Epithelial cell of proximal tubule (primary cell): ENCODE results near the gene ZNF407. TPM values are rescaled to one million over a fixed set of nuclear protein-coding genes. Genes with fewer than 3 reads are reported as not detected.

Experiments
- DNase-seq: peaks from one replicate; pipeline ENCODE4 v3.0.0-alpha.2; 2011; ENCODE audit warnings: low read depth
- H3K4me3 ChIP-seq: 2 replicates; pipeline ENCODE4 v1.5.1; 2011; ENCODE audit warnings: low read depth, mild to moderate bottlenecking, low read length
- total RNA-seq: library from RNA; depleted of rRNA; stranded (reverse); fragments of >200 nt; gene quantifications from 2 replicates; pipeline ENCODE4 v1.2.3, GENCODE V29; 2015
- TF ChIP-seq, protein P1 (sequence below): conservative IDR thresholded peaks from 2 replicates; pipeline ENCODE4 v1.5.1; 2012; ENCODE audit warnings: low read depth, mild to moderate bottlenecking, low read length

Gene ZNF407
- total RNA-seq, 1 donor from 2014 or later = 3.0 TPM

DNA sequence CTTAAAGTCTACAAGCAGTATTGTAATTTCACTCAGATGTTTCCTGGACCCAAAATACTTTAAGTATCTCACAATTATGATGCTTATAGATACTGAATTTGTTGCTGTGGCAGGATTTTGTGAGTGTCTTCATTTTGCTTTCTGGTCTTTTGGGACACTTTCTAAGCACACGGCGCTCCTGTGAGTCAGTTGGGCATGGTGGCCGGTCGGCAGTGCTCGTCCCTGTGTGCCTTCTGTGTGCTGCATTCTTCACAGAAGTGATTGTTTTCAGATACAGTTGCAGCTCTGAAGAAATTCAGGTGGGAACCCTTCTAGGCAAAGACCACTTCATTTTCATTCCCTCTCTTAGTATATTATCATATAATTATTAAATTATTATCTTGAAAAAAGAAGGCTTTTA, 273.3 kb downstream of the ZNF407 start:
- TF ChIP-seq, protein P1, sequence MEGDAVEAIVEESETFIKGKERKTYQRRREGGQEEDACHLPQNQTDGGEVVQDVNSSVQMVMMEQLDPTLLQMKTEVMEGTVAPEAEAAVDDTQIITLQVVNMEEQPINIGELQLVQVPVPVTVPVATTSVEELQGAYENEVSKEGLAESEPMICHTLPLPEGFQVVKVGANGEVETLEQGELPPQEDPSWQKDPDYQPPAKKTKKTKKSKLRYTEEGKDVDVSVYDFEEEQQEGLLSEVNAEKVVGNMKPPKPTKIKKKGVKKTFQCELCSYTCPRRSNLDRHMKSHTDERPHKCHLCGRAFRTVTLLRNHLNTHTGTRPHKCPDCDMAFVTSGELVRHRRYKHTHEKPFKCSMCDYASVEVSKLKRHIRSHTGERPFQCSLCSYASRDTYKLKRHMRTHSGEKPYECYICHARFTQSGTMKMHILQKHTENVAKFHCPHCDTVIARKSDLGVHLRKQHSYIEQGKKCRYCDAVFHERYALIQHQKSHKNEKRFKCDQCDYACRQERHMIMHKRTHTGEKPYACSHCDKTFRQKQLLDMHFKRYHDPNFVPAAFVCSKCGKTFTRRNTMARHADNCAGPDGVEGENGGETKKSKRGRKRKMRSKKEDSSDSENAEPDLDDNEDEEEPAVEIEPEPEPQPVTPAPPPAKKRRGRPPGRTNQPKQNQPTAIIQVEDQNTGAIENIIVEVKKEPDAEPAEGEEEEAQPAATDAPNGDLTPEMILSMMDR = no peak
- DNase-seq = no peak
- H3K4me3 ChIP-seq = no peak overlapping the region

- no peak for DNase-seq
- TF ChIP-seq, protein P1 = no peak
- H3K4me3 ChIP-seq = no peak overlapping the region
Measured at GRCh38 chr18:74873629-74874028, 276.0 kb downstream of the ZNF407 start.

DNA sequence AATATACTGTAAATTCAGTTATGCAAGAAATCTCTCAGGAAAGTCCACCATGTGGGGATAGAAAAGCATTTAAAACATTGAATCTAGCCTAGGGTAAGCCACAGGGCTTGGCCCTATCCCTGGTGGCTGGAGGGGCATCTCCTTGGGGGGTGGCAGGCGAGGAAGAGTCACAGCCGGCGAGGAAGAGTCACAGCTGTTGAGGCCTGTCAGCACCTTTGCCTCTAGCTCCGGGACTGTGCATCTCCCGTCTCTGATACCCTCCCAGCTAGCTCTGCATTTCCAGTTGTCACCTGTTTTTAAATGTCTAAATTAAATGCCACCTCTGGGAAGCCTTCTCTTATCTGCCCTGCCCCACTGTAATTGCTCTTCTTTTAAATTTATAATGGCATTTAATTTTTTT, 276.7 kb downstream of the ZNF407 start:
- no peak for DNase-seq
- no peak overlapping the region for H3K4me3 ChIP-seq
- TF ChIP-seq, protein P1 = no peak

- H3K4me3 ChIP-seq = no peak overlapping the region
- no peak for DNase-seq
- TF ChIP-seq, protein P1 = no peak
Measured at GRCh38 chr18:74876630-74877243, 279.1 kb downstream of the ZNF407 start.

- no peak for DNase-seq
- no peak overlapping the region for H3K4me3 ChIP-seq
- TF ChIP-seq, protein P1 = no peak
Measured at GRCh38 chr18:74878267-74878666, 280.6 kb downstream of the ZNF407 start.

GRCh38 chr18:74880706-74881278, 283.1 kb downstream of the ZNF407 start:
- TF ChIP-seq, protein P1 = no peak
- DNase-seq = no peak
- no peak overlapping the region for H3K4me3 ChIP-seq
